Psoas muscle (tissue), 8 donors: Measurements from ENCODE around the gene GALE. TPM values are rescaled to one million over a fixed set of nuclear protein-coding genes. Genes with fewer than 3 reads are reported as not detected.
A peak's percentile ranks its signal among the peaks of the same experiment; 100 is the strongest.
"Not testable (repeated sequence)": the region's sequence is repeated elsewhere in the genome, so short reads cannot be mapped to it uniquely, and the experiment has no call there.

Source experiments
- ATAC-seq, 4 donors: fragments of 200-7000 bp; cut with Tn5 transposase; one replicate each; pipeline ENCODE4 v1.9.1; 2020; ENCODE audit warnings: moderate library complexity in 3 of 4, mild to moderate bottlenecking in 2 of 4
- DNase-seq, 2 donors: peaks; one replicate each; pipeline ENCODE4 v3.0.0-alpha.2; 2020
- H3K27ac ChIP-seq: fragments of 200-600 bp; one replicate; pipeline ENCODE4 v1.8.0; 2022
- H3K27me3 ChIP-seq, 3 donors: fragments of 200-600 bp in 1 of 3; one replicate each; pipeline versions ENCODE4 v1.6.1 to v1.8.0; 2013 to 2022; ENCODE audit warnings: low read length in 2 of 3, mild to moderate bottlenecking in 2 of 3, moderate library complexity in 1 of 3; ENCODE audit not compliant: insufficient read depth in 3 of 3
- H3K36me3 ChIP-seq, 2 donors: fragments of 200-600 bp in 1 of 2; one replicate each; pipeline versions ENCODE4 v1.6.1 to v1.8.0; 2013 to 2022; ENCODE audit warnings: low read depth in 1 of 2, mild to moderate bottlenecking in 1 of 2, moderate library complexity in 1 of 2; ENCODE audit not compliant: insufficient read depth in 1 of 2
- H3K4me1 ChIP-seq: fragments of 200-600 bp; one replicate; pipeline ENCODE4 v1.8.0; 2022
- H3K4me3 ChIP-seq: fragments of 200-600 bp; one replicate; pipeline ENCODE4 v1.8.0; 2022; ENCODE audit warnings: mild to moderate bottlenecking
- H3K9me3 ChIP-seq: fragments of 200-600 bp; one replicate; pipeline ENCODE4 v1.8.0; 2022
- CTCF ChIP-seq: fragments of 200-600 bp; IDR thresholded peaks from one replicate; pipeline ENCODE4 v1.8.0; 2022; ENCODE audit warnings: antibody characterized with exemption
- WGBS, 3 donors: extraction: QIAGEN DNeasy Blood & Tissue Kit; methylation state at CpG; one replicate each; pipeline versions ENCODE4 v1.1.6 to v1.1.7; 2013; 5-methylcytosine and 5-hydroxymethylcytosine counted together
- intact Hi-C, 2 donors: fragments of 100-400 bp; cut with DNase I; formaldehyde crosslinking; loops; one replicate each; pipeline versions ENCODE4 v1.11.0 to v1.14.2; 2022
- polyA plus RNA-seq, 3 donors: library from polyadenylated mRNA; stranded (reverse); fragments of 200-250 nt; gene quantifications; one replicate each; pipeline ENCODE4 v1.2.3, GENCODE V29; 2013
- total RNA-seq, 4 donors: library from RNA; stranded (reverse); fragmentation: NEBNext Ultra II Directional in 2 of 4; extraction: Animal tissue kit (Norgen Biotek cat#: 25700) in 2 of 4; gene quantifications; one replicate each; pipeline versions ENCODE4 v1.2.1 to v1.2.4, GENCODE V29; 2021 to 2023
- donor health status: healthy with polysubstance abuse.
- donor health status: DM: no; HTN: no; CAD: no; lungs with moderate emphysema.
- donor health status: Bipolar disorder and iron deficiency.
- donor health status: healthy.
- donor health status: DM: yes; HTN: yes; CAD: no.
- donor health status: DM: no; HTN: no; CAD: no.
- donor health status: DM: no; HTN: no; CAD: no.
- donor health status: DM: yes; HTN: yes; CAD: no.

GALE gene
- total and polyA plus RNA-seq, 7 donors: 6.4 to 69.9 (median 7.7) TPM

- no peak for TF ChIP-seq CTCF
- intact Hi-C loops: loop anchor here in 1 of 2 donors (2.0 kb wide), 1 partner anchor 52 kb away; no protein-coding TSS in a partner anchor
- Histone ChIP-seq H3K9me3 (no peaks in the 10 kb centered on the region), H3K36me3 (peaks cover 0 to 56% of the 10 kb centered on the region in 2 donors), H3K4me3 (no peak overlapping the region), H3K27me3 (no peaks in the 10 kb centered on the region), H3K27ac (no peak overlapping the region), H3K4me1 (no peaks in the 10 kb centered on the region)
- no peak for ATAC-seq
- WGBS, 3 donors: 94 to 98% (median 98%) methylated on average over 2 of the region's 2 CpGs
- DNase-seq: no peak
These were observed 4.5 kb upstream of the GALE start for GRCh38 chr1:23805025-23805424.

- ATAC-seq: no peak
These were observed 3.8 kb upstream of the GALE start for GRCh38 chr1:23804183-23804835.

DNA sequence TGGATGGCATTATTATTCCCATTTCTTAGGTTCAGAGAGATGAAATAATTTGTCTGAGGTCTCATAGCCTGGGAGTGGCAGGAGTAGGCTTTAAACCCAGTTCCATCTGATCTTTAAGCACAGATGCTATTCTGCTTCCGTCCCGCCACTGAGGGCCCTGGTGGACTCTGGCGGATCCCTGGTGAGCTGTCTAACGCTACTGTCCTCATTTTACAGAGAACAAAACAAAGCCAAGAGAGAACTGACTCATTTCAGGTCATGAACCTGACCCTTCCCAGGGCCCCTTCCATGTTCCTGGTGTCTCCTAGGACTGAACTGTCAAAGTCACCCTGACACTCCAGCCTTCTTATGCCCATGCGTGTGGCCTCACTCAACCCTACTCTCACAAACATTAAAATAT is 3.1 kb upstream of the GALE start:
- peaks cover 13% of the 10 kb centered on the region for H3K4me1 ChIP-seq
- TF ChIP-seq CTCF: no peak
- intact Hi-C loops: loop anchor here in 1 of 2 donors (2.0 kb wide), 1 partner anchor 53 kb away; no protein-coding TSS in a partner anchor
- H3K27me3 ChIP-seq: no peaks in the 10 kb centered on the region
- H3K36me3 ChIP-seq: peaks cover 0 to 56% of the 10 kb centered on the region in 2 donors
- no peak overlapping the region for H3K27ac ChIP-seq
- 87 to 90% (median 89%) methylated on average over 5 of the region's 5 CpGs for WGBS, 3 donors
- no peaks in the 10 kb centered on the region for H3K9me3 ChIP-seq
- DNase-seq: no peak
- no peak for ATAC-seq
- H3K4me3 ChIP-seq: no peak overlapping the region

More at GRCh38 chr1:23804183-23804835, 3.8 kb upstream of the GALE start:
- Histone ChIP-seq H3K9me3 (no peaks in the 10 kb centered on the region), H3K27me3 (no peaks in the 10 kb centered on the region), H3K27ac (no peak overlapping the region), H3K4me3 (no peak overlapping the region), H3K4me1 (peaks cover 7% of the 10 kb centered on the region), H3K36me3 (peaks cover 0 to 56% of the 10 kb centered on the region in 2 donors)
- TF ChIP-seq CTCF: no peak
- DNase-seq: no peak
- WGBS, 3 donors: 67 to 76% (median 69%) methylated on average over 7 of the region's 7 CpGs
- intact Hi-C loops: loop anchor here in 1 of 2 donors (2.0 kb wide), 1 partner anchor 52 kb away; no protein-coding TSS in a partner anchor

- WGBS, 3 donors: 91 to 93% (median 91%) methylated on average over 7 of the region's 7 CpGs
These were observed 2.3 kb upstream of the GALE start for GRCh38 chr1:23802809-23803342.

GRCh38 chr1:23801876-23802275 is 1.3 kb upstream of the GALE start:
- no peaks in the 10 kb centered on the region for H3K9me3 ChIP-seq
- peaks cover 0 to 54% of the 10 kb centered on the region in 2 donors for H3K36me3 ChIP-seq
- H3K4me1 ChIP-seq: peaks cover 13% of the 10 kb centered on the region
- peak overlapping the region; percentile 97 for H3K4me3 ChIP-seq
- DNase-seq (no peak), ATAC-seq (no peak)
- 51 to 54% (median 52%) methylated on average over 10 of the region's 10 CpGs for WGBS, 3 donors
- TF ChIP-seq CTCF: no peak
- H3K27ac ChIP-seq: peak overlapping the region; percentile 98
- intact Hi-C loops: no loop called here
- no peaks in the 10 kb centered on the region for H3K27me3 ChIP-seq

More at GRCh38 chr1:23802809-23803342, 2.3 kb upstream of the GALE start:
- H3K4me1 ChIP-seq: peaks cover 13% of the 10 kb centered on the region
- H3K27me3 ChIP-seq, intact Hi-C loops, ATAC-seq, H3K9me3 ChIP-seq, H3K4me3 ChIP-seq, H3K27ac ChIP-seq, DNase-seq: not testable (repeated sequence)
- peaks cover 0 to 57% of the 10 kb centered on the region in 2 donors for H3K36me3 ChIP-seq
